GM19328 (cell line): ENCODE data around the gene S100A1.

ENCODE experiments used
- ATAC-seq: cut with Tn5 transposase; IDR thresholded peaks from one replicate; pipeline ENCODE4 v1.9.1; 2021; ENCODE audit warnings: mild to moderate bottlenecking, moderate library complexity; ENCODE audit not compliant: unreplicated experiment

The S100A1 gene

DNA sequence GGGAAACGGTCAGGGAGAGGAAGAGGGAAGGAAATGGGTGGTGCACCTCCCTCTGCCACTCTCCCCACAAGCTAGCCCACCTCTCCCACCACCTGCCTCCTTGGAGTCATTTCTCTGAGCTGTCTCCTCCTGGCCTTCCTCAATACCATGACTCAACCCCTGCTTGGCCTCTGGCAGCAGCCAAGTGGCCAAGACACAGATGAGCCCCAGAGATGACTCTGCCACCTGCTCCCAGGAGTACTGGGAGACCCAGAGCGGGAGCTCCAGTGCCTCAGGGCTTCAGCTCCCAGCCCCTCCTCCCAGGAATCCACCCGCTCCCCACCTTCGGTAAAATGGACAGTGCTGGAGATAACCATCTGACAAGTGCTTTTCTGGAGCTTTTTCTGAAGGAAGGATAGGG lies 17.9 kb upstream of the S100A1 start:
- no peak for ATAC-seq

DNA sequence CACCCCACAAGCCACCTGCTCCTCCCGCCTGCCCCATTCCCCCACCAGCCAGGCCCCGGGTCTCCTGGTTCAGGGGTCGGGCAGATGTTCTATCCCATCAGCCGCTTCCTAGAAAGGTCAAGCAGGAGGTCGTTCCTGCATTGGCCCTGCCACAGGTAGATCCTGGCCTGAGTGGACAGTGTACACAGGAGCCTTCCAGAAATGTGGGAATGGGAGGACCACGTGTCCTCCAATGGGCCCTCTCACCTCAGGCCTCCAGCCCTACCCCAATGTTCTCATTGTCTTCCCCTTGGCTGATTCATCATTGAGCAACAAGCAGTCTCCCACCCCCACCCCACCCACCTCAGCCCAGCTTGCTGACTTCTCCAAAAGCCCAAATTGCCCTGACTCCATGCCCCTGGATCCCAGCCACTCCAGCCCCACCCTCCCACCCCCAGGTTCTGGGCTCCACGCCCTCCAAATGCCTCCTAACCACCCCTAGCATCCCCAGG lies 17.4 kb upstream of the S100A1 start:
- no peak for ATAC-seq

DNA sequence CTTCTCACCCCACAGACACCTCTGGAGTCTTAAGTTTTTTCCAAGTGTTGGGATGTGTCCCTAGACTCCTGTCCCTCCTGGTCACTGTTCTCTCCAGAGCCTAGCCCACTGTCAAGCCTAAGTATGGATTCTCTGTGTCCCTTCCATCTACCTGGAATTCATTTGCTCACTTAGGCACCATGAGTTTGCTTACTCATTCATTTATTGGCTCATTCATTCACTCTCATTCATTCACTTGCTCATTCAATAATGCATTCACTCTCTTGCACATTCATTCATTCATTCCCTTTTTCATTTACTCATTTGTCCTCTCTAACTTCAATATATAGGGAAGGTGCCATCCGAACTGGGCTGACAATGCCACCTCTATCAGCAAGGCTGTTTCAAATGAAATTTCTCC lies 16.9 kb upstream of the S100A1 start:
- ATAC-seq = no peak

DNA sequence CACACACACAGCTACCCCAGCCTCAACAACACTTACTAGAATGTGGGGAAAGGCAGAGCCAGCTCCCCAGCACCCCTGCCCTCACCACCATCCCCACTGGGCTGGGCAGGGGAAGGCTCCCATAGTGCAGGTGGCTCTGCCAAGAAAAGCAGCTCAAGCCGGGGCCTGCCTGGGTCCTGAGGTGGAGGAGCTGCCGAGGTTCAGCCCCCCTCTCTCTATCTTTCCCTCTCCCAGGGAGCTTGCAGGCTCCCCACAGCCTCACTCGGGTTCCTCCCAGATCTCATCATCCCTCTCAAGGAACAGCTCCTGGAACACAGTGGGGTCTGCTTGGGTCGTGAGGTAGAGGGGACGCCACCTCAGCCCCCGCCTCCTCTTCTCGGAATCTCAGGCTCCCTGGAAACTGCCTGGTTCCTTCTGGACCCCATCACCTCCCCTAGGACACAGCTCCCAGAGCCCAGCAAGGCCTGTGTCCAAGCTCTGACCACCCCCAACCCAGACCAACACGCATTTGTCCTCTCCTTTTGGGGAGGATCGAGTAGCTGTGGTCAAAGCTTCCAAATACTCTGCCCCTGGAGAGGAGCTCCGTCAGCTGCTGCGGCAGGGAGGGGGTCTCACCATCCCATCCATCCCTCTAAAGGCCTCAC lies 16.0 kb upstream of the S100A1 start:
- ATAC-seq = no peak

DNA sequence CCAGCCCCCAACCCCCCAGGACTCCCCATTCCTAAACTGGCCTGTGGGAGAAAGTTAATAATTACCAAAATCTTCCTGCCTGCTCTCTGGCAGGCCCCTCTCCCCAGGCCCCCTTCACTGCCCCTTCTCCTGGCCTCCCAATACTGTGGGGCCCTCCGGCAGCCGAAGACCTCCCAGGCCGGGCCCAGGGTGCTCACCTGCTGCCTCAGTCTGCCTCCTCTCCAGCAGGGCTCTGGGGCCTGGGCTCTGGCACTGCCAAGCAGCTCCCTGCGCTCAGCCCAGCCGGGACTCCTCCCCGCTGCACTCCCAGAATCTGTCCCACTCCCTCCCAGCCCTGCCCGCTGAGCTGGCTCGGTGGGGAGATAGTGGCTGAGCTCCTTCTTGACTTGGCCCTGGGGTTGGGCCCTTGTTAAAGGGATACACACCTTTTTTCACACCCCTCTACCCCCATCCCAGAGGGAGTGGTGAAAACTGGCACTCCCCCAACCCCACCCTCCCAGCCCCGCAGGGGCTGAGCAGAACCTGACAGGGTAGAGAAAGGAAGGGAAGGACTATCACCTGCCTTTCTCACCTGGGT lies 15.4 kb upstream of the S100A1 start, which contains the start of gene S100A16:
S100A16 (minus strand) TSS at position 383 of the 577 bp plus-strand sequence. CDS start 4,986 bp downstream, outside the sequence.
- no peak for ATAC-seq

DNA sequence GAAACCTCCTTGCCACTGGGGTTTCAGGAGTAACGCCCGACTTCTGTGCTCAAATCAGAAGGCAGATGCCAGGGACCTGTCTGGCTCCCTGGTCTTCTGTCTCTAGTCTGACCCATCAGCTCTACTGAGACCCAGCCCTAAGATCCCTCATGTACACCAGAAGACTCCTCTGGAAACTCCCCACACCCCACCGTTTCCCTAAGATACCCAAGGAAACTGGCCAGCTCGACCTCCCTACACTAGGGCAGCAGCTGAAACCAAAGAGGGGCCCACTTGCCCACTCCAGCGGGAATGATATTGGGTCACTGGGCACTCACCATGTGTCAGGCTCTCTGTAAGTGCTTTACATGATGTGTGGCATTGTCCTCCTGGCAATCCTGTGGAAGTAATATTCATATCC lies 14.8 kb upstream of the S100A1 start:
- ATAC-seq = no peak

DNA sequence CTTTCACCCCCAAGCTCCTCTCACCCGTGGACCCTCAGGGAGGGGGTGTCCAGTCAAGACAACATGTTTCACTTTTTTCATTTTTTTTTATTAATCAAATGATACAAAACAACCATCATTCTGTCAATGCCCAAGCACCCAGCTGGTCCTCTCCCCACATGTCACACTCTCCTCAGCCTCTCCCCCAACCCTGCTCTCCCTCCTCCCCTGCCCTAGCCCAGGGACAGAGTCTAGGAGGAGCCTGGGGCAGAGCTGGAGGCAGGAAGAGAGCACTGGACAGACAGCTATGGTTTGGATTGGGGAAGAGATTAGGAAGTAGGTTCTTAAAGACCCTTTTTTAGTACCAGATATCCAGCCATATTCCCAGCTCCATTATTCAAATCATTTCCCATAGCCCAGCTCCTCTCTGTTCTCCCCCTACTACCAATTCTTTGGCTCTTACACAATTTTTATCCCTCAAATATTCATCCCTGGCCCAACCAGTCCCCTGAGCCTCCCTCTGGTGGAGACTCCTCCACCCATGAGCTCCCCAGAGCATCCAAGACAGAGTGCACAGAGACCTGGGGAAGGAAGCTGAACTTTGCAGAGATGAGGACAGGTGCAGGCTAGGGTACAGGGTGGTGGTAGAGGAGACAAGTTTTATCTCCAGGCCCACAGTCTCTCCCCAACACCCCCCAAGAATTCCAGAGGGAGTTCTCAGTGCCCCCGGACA lies 13.9 kb upstream of the S100A1 start:
- no peak for ATAC-seq

DNA sequence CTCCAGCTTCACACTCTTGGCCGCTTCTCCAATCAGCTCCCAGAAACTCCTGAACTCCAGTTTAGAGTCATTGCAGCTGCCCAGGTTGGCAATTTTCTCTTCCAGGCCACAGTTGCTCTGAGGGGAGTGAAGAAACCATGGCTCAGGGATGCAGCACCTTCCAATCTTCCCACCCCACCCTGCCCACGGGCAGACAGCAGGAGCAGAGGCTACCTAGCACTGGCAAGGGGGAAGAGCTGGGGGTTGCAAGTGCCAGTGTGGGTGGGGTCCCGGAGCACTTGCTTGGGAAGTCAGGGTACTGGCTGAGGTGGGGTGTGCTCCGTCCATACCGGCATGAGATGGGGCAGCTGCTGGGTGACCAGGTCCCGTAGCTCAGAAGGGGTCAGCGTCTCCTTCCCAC lies 13.3 kb upstream of the S100A1 start:
- no peak for ATAC-seq

DNA sequence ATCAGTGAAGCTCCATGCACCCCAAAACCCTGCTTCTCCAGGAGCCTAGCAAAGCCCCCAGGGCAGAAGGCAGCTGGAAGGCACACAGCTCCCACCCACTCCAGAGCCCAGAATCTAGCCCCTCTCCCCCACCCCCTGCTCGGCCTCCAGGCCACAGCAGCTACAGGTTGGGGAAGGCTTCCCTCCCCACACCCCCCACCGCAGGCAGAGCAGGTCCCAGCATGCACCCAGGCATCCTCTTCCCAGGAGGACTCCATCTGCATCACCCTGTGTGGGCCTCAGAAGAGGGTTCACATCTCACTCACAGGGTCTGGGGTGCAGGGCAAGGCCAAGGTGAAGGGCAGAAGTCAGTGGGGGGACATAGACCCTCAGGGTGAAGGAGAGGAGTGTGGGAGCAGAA lies 12.8 kb upstream of the S100A1 start:
- no peak for ATAC-seq

DNA sequence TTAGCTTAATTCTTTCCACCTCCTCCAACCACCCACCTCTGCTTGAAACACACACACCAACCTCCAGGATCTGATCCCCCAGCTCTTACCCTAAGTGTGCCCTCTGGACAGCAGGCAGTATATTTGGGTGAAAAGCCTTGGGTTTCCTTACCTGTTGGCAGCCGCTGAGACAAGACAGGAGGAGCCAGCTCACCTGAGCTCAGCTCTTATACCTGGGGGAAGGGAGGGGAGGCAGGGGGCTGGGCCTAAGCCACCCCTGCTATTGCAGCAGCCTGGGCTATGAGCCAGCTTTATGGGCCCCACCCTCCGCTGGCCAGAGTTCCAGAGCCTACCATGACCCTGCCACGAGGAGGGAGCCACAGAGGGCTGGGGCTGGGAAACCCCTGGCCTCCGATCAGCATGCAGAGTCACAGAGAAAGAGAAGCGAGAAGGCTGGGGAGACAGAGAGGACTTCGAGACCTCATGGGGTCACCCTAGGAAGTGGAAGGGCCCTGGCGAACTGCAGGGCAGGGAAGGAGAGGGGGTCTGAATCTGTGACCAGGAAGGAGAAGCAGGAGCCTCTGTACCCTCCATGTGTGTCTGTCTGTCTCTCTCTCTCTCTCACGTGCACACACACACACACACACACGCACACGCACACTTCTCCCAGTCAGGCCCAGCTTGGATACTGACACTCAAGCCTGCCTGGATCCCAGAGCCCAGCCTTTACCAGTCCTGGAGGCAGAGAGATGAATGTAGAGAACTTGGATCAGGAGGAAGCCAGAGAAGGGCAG lies 11.9 kb upstream of the S100A1 start, which contains the start of gene S100A14:
S100A14 (minus strand) TSS at position 182 of the 773 bp plus-strand sequence. CDS start 467 bp downstream, outside the sequence.
- no peak for ATAC-seq

DNA sequence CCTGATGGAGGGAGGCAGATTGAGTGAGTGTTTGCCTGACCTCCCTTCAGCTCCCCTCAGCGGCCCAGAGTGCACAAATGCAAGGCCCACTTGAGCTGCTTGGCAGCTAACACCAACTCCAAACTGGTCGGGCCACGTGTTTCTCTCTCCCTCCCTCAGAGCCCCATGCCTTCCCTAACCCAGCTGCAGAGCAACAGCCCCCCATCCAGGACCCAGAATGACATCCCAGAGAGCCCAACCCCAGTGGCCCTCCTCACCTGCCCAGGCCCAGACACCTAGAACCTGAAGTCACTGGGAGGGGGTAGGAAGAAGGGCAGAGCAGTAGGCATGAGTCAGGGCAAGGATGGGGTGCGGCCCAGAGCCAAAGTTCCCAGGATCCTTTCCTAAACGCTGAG lies 11.3 kb upstream of the S100A1 start:
- no peak for ATAC-seq

DNA sequence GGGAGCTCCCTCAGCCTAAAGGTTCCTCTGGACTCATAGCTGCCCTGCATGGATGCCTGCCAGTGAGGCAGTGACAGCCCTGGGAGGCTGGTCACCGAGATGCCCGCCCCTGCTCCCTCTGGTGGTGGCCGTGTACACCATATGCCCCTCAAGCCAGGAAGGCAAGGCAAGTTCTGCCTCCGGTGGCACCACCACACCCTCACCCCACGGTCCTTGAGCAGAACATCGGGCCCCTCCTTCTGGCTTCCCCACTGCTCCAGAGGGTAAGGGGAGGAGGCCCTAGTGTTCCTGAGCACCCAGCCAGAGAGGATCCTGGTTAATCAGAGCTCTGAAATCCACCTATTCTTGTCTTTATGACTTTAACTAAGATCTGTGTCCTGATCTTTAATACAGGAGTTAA lies 10.6 kb upstream of the S100A1 start:
- ATAC-seq = no peak

DNA sequence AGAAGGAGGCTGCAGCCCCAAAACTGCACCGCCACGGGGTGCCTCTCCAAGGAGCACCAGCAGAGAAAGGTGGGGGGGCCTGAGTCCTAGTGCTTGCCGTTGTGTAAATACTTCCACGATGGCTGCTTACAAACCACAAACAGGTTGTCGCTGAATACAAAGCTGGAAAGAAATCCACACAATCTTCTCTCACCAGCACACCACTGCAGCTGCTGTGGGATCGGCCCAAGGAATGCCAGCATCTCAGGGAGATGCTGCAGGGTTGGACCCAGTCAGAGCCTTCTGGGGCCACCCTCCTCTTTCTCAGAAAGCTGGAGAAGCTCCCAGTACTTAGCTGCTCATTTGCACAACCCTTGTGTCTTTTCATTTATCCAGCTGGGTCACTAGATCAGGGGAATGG lies 9.1 kb upstream of the S100A1 start:
- no peak for ATAC-seq

DNA sequence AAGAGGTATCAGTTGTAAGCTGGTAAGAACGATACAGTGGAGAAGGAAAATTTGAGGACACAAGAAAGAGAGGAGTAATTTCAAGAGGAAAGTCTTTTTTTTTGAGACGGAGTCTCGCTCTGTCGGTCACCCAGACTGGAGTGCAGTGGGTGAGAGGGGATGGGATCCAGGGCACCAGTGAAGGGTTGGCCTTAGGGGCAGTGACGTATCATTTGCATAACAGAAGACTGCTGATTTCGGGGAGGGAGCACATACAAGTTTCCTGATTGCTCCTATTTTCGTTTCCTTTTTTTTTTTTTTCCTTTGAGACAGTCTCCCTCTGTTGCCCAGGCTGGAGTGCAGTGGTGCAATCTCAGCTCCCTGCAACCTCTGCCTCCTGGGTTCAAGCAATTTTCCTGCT lies 5.1 kb upstream of the S100A1 start:
- no peak for ATAC-seq

DNA sequence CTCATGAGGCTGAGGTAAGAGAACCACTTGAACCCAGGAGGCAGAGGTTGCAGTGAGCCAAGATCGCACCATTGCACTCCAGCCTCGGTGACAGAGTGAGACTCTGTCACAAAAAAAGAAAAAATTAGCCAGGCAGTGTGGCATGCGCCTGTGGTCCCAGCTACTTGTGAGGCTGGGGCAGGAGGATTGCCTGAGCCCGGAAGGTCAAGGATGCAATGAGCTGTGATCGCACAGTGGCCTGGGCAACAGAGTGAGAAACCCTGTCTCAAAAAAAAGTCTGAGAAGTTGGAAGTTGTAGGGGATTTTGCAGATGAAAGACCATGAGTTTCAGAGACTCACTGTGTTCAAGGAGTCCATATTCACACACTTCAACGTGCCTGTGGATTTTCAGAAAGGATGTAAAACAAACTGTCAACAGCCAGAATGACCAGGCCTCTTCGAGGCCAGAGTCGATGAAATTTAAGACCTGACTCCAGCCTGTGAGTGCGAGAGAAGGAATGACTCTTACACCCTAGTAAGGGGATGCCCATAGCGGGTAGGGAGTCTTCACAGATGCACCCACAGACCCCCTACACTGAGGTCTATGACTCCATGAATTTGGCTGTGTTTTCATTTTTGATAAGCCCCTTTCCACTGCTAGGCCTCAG lies 3.1 kb upstream of the S100A1 start:
- ATAC-seq = no peak

DNA sequence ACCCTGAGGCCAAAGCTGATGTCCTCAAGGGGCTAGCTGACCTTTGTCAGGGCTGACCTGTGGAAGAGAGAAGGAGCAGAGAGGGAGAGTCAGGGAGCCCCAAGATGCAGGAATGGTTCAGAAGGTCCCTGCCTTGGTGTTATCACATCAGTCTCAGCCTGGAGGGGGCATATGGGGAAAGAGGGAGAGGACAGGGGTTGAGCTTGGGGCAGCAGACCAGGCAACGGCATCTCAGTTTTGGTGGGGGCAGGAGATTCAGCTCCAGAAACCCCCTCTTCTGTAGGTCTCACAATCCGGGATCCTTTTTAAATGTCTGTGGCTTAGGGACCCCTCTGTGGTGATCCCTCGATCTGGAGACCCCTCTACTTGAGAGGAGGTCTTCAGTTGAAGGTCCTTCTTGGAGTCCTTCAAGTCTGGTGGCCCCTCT lies 1.7 kb upstream of the S100A1 start:
- ATAC-seq = no peak

DNA sequence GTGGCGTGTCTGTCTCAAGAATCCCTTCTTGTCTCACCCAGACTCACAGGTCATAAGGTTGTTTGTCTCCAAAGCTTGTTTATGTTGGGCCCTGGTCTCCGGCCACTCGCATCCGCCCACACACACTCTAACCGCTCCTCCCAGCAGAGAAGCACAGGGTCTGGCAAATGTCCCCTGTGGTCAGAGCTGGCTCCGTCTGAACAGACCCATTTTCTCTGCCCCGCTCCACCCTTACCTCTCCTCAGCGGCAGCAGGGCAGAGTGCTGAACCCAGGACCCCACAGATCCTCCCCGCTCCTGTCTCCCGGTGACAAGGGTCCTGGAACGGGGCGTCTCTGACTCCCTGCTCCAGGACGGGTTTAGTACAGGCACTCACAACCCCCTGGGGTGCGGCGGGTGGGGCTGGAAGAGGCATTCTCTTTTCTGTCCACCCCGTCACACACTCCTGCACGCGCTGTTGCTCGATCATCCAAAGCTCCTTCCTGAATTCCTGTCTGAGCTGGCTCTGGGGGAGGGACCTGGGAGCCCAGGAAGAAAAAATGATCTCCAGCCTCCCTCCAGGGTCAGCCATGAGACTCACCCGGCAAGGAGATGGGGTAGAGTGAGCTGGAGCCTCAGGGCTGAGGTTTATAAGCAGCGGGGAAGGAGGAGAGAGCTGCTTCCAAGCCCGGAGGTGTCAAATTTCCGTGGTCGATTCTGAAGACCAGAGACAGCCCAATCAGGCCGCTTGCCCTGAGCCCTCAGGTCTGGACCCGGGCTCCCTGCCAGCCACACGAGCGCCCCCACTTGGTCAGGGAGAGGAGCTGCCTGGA lies 1.1 kb upstream of the S100A1 start, which contains the start of gene S100A13:
S100A13 (minus strand) TSS at position 602 of the 811 bp plus-strand sequence. CDS start 1,033 bp downstream, outside the sequence.
- no peak for ATAC-seq

DNA sequence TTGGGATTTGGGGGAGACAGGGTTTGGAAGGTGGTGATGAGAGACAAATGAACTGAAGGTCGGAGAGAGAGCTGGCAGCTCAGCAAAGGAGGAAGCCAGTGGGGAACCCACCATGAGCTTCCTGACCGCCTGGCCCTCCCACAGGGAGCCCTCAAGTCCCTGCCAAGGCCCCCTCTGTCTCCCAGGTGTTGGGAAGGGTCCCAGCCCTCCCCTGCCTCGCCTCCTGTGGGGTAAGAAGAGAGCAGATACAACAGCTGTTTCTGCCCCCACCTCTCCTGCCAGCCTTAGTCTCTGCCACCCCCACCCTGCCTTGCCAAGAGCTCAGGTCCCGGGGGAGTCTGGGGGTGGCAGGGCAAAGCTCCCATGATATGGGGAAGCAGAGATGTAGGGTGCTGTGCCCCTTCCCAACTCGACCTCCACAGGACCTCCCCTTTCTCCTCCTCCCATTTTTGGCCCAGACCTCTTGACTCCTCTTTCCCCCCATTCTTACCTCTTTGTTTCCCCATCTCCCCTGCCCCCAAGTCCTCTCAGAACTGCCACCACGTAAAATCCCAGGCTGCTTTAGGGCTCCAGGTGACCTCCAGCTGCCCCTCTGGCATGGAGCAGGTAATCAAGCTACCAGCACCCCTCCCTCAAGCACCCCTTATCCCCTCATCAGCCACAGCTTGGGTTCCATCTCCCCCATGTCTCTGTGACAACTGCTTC lies 556 bp downstream of the S100A1 start:
- no peak for ATAC-seq

DNA sequence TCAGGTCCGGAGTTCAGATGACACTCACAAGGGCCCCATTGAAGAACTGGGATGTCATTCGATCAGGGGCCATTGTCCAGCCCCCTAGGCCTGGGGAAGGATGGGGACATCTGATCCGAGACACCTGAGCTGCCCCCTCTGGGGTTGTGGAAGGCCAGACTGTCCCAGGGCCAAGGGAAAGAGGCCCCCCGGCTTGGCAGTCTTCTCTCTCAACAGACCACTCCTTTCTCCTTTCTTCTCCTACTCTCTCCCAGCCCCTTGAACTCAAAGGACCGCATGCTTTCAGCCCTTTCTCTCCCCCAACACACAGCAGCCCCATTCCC lies 1.1 kb downstream of the S100A1 start:
- ATAC-seq = no peak
